ENCODE measurements around the gene MAP1S.
A peak's percentile ranks its signal among the peaks of the same experiment; 100 is the strongest.

Gene MAP1S

DNA sequence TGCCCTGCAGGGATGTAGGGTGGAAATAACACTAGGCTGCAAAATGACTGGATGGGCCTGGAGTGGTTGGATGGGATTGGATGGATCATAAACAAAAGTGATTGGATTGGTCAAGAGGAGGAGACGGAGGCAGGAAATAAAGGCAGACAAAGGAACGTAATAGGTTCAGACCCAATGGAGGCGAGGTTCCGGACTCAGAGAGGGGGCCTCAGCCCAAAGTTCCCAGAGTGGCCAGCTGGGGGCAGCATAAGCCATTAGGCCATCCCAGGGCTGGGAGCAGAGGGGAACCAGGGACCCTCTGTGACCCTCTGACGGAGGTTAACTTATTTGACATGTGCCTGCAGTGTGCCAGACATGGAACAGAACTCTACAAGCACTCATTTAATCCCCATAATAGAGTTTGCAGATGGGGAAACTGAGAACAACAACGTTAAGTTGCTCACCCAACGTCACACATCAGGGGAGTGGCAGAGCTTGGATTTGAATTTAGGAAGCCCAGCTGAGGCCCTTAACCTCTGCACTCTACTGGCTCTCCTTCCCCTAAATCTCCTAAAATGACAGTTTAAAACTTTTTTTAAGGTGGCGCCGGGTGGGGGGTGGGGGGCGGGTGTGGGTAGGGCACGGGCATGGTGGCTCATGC lies 15.3 kb upstream of the MAP1S start:
- DNase-seq, result no peak

DNA sequence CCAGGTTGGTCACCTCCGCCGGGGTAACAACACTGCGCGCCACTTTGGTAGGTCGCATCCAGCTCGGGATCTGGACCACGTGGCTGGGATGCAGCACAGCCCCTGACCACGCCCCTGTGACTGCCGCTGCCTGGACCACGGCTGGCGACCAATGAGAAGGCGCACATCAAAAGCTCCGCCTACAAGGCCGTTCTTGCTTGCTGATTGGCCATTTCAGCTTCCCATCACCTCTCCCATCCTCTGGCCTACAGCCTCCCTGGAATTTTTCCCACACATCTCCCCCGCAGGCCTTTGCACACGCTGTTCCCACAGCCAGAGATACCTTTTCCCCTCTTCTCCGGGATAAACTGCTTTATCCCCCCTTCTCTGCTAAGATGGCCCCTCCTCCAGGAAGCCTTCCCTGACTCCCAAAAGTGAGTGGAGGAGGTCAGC lies 12.5 kb upstream of the MAP1S start:
- peak; percentile 63 for DNase-seq

- no peak for DNase-seq
Observed at GRCh38 chr19:17711851-17712250, 7.4 kb upstream of the MAP1S start.

DNA sequence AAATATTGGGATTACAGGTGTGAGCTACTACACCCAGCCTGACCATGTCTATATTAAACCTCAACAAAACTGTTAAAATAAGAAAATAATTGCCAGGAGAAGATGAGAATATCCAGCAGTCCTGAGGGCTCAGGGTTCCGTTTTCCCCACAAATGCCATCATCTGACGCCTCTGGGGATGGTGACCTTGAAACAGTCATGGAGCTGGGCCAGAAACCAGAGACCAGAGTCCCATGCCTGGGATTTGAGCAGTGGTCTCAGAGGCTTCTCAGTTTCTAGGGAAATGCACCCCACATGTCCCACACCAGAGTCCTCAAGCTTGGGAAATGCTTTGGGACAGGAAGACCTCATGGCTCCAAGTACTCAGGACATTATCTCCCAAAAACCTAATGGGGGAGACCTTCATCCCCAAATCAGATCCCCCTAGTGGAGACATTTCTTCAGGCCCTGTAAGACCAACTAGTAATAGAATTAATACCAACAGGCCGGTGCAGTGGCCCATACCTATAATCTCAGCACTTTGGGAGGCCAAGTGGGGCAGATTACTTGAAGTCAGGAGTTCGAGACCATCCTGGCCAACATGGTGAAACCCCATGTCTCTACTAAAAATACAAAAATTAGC lies 2.9 kb upstream of the MAP1S start:
- DNase-seq, result no peak

DNA sequence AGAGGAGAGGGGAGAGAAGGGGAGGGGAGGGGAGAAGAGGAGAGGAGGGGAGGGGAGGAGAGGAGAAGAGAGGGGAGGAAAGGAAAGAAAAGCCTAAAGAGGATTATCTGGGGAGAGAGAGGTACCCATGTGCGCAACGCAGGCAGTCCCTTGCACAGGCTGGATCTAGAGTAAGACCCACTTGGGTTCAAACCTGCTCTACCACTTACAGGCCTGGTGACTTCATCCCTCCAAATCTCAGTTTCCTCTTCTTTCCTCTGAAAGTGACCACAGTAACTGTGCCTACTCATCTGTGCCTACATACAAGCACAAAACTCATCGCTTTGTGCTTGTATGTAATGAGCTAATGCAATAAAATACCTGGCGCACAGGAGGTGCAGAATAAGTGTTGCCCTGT lies 732 bp upstream of the MAP1S start:
- DNase-seq, result no peak

DNA sequence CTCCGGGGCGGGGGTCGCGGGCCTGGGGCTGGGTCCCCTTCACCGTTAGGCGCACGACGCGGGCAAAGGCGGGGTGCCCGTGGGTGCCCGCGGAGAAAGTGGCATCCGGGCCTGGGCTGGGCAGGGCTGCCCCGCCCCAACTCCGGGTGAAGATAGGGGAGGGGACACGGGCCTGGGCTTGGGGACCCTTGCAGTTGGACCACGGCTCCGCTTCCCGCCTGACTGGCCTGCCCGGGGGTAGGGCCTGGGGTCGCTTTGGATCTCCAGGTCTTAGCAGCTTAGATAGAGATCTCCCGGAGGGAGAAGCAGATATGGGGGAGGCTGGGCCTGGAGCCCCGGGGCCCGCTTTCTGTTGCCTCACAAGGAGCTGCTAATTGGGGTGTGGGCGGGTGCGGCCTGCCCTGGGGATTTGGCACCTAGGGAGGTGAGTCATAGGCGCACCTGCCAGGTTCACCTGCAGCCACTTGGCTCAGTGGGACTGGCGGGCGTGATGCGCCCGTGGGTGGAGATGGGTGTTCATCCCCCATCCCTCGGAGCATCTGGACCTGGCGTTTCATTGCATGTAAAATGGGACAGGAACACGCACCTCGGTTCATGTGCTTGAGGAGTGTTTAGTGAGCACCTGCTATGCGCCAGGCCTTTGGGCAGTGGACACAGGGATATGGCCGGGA lies 585 bp downstream of the MAP1S start:
- DNase-seq, result no peak

DNA sequence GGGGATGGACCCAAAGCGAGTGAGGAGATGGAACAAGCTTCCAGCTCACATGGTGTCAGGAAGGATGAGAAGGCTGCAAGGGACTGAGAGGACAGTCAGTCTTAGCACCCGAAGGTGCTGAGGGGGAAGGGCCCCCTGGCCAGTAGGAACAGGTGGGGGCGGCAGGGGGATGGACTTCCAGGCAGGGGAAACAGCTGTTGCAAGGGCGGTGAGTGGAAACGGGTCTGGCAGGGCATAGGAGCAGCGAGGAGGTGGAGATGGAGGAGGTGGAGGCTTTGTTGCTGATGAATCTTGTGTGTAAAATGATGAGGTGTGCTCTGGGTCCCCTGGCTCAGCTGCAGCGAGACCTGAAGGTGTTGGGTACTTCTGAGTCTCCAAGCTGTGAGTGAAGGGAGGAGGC lies 1.2 kb downstream of the MAP1S start:
- no peak for DNase-seq

GRCh38 chr19:17721111-17721628 lies 1.9 kb downstream of the MAP1S start:
- no peak for DNase-seq

DNA sequence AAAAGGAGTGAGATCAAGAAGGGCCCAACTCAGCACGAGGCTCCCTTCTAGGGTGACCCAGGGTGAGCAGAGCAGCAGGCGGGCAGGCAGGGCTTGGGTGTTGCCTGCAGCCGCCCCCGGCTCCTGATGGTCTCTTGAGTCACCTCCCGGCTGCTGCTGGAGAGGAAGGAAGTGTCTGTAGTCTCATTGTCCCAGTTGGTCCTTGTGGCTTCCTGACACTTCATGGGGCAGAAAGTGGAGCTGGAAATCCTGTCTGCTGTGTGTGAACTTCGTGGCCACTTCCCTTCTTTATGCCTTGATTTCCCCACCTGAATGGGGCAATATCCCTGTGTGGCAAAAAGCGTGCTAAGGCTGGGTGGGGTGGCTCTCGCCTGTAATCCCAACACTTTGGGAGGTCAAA lies 2.5 kb downstream of the MAP1S start:
- no peak for DNase-seq

- DNase-seq, result no peak
Observed at GRCh38 chr19:17722655-17723240, 3.5 kb downstream of the MAP1S start.

- DNase-seq, result no peak
Observed at GRCh38 chr19:17724655-17725054, 5.4 kb downstream of the MAP1S start.

GRCh38 chr19:17725422-17726078 lies 6.3 kb downstream of the MAP1S start:
- no peak for DNase-seq

DNA sequence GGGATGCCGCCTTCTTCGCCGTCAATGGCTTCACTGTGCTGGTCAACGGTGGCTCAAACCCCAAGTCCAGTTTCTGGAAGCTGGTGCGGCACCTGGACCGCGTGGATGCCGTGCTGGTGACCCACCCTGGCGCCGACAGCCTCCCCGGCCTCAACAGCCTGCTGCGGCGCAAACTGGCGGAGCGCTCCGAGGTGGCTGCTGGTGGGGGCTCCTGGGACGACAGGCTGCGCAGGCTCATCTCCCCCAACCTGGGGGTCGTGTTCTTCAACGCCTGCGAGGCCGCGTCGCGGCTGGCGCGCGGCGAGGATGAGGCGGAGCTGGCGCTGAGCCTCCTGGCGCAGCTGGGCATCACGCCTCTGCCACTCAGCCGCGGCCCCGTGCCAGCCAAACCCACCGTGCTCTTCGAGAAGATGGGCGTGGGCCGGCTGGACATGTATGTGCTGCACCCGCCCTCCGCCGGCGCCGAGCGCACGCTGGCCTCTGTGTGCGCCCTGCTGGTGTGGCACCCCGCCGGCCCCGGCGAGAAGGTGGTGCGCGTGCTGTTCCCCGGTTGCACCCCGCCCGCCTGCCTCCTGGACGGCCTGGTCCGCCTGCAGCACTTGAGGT lies 7.0 kb downstream of the MAP1S start:
- DNase-seq, result no peak

DNA sequence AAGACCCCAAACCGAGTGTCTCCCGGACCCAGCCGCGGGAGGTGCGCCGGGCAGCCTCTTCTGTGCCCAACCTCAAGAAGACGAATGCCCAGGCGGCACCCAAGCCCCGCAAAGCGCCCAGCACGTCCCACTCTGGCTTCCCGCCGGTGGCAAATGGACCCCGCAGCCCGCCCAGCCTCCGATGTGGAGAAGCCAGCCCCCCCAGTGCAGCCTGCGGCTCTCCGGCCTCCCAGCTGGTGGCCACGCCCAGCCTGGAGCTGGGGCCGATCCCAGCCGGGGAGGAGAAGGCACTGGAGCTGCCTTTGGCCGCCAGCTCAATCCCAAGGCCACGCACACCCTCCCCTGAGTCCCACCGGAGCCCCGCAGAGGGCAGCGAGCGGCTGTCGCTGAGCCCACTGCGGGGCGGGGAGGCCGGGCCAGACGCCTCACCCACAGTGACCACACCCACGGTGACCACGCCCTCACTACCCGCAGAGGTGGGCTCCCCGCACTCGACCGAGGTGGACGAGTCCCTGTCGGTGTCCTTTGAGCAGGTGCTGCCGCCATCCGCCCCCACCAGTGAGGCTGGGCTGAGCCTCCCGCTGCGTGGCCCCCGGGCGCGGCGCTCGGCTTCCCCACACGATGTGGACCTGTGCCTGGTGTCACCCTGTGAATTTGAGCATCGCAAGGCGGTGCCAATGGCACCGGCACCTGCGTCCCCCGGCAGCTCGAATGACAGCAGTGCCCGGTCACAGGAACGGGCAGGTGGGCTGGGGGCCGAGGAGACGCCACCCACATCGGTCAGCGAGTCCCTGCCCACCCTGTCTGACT lies 7.9 kb downstream of the MAP1S start:
- no peak for DNase-seq

- DNase-seq, result no peak
Observed at GRCh38 chr19:17727843-17728242, 8.6 kb downstream of the MAP1S start.

DNA sequence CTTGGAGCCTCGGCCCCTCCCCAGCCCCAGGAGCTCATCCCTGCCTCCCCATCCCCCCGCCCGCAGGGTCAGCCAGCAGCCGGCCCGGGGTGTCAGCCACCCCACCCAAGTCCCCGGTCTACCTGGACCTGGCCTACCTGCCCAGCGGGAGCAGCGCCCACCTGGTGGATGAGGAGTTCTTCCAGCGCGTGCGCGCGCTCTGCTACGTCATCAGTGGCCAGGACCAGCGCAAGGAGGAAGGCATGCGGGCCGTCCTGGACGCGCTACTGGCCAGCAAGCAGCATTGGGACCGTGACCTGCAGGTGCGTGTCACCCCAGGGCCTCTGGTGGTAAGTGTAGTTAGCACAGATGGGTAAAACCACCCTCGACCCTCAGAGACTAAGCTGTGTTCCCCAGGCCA lies 13.8 kb downstream of the MAP1S start:
- no peak for DNase-seq

DNA sequence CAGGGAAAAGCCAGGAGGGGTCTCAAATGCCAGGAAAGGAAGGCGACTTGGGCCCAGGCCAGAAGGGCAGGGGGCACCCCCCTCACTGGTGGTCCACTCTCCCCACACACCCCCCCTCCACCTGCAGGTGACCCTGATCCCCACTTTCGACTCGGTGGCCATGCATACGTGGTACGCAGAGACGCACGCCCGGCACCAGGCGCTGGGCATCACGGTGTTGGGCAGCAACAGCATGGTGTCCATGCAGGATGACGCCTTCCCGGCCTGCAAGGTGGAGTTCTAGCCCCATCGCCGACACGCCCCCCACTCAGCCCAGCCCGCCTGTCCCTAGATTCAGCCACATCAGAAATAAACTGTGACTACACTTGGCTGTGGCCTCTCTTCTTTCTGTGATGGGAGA lies 14.9 kb downstream of the MAP1S start:
- no peak for DNase-seq

DNA sequence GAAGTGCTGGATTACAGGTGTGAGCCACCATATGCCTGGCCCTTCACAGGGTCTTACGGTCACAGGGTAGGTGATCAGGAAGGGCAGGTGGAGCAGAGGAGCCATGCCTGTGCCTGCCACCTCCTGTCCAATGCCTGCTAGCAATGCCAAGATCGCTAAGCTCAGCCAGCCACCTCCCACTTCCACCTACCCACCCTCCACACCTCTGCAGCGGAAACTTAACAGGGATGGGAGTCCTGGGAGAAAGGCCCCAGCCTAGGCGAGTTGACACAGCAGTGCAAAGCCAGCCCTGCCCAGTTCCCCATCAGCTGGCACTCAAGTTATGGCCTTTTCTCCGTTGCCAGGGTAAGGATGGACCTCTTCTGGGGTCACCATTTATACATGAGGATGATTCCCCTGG lies 16.1 kb downstream of the MAP1S start:
- no peak for DNase-seq

DNA sequence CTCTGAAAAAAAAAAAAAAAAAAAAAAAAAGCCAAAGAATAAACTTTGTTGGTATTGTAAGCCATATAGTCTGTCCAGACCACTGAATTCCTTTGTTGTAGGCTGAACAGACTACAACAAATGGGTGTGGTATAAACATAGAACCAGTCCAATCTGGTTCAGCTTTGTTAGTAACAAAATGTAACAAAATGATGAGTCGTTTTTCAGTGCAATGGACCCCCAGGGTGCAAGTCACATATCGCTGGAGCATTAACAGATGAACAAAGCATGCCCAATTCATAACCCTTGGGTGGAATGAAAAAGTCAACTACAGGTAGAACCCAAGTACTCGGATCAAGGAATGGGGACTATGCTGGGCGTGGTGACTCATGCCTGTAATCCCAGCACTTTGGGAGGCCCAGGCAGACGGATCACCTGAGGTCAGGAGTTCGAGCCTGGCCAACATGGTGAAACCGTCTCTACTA lies 18.4 kb downstream of the MAP1S start:
- no peak for DNase-seq

DNA sequence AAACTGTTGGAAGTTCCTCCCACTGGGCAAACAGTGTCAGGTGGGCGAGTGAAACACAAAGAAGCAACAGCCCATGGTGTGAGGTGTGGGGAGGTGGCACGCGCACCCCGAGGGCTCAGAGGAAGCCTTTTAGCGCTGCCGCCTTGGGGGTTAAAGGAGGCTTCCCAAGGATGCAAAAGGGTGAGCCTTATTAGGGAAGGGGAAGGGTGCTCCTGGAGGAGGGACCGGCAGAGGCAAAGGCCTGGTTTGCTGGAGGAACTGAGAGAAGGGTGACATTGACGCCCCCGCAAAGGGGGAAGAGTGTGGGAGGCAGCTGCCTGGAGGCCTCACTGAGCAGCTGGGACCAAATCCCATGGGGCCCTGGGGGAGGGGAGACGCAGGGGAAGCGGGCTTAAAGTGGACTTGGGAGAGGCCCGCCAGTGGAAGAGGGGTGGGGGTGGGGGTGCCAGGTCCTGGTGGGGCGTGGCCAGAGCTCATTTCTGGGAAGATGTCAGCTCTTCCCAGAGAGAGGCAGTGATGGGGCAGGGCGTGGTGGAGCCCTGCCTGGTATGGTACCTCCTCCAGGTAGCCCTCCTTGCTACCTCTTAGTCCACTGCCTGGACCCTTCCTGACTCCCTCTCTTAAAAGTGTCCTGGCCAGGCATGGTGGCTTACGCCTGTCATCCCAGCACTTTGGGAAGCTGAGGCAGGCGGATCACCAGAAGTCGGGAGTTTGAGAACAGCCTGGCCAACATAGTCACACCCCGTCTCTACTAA lies 20.0 kb downstream of the MAP1S start:
- peak; percentile 51 for DNase-seq

- no peak for DNase-seq
Observed at GRCh38 chr19:17741456-17741855, 22.2 kb downstream of the MAP1S start.

Measured in NCI-H524 treated with DMSO at 0.1 percent for 48 hours (cell line).